Liver (tissue), 9 donors: Measurements from ENCODE around the gene NDUFAF2. TPM values are rescaled to one million over a fixed set of nuclear protein-coding genes. Genes with fewer than 3 reads are reported as not detected.

Experiments used
- DNase-seq: peaks from one replicate; pipeline ENCODE4 v3.0.0-alpha.2; 2017; ENCODE audit warnings: low spot score
- H3K27ac ChIP-seq, 2 donors: one replicate each; pipeline ENCODE4 v1.7.0; 2013; ENCODE audit warnings: inconsistent platforms in 2 of 2, low read length in 2 of 2, control low read depth in 1 of 2, low read depth in 1 of 2, mild to moderate bottlenecking in 1 of 2
- H3K27me3 ChIP-seq, 4 donors: one replicate each; pipeline versions ENCODE4 v1.6.1 to v1.7.0; 2013; ENCODE audit warnings: low read length in 3 of 4, inconsistent platforms in 1 of 4, mild to moderate bottlenecking in 1 of 4, moderate library complexity in 1 of 4; ENCODE audit not compliant: control insufficient read depth in 4 of 4, insufficient read depth in 4 of 4
- H3K36me3 ChIP-seq, 4 donors: one replicate each; pipeline versions ENCODE4 v1.6.1 to v1.7.0; 2013; ENCODE audit warnings: low read length in 3 of 4, mild to moderate bottlenecking in 3 of 4, low read depth in 1 of 4, moderate library complexity in 1 of 4; ENCODE audit not compliant: control insufficient read depth in 4 of 4, insufficient read depth in 3 of 4
- H3K4me1 ChIP-seq, 4 donors: one replicate each; pipeline versions ENCODE4 v1.6.1 to v1.7.0; 2013; ENCODE audit warnings: low read length in 3 of 4, mild to moderate bottlenecking in 3 of 4, moderate library complexity in 1 of 4; ENCODE audit not compliant: control insufficient read depth in 4 of 4, insufficient read depth in 4 of 4
- H3K4me3 ChIP-seq, 3 donors: one replicate each; pipeline versions ENCODE4 v1.6.1 to v1.7.0; 2013; ENCODE audit warnings: low read length in 3 of 3, control low read depth in 1 of 3, low read depth in 1 of 3, mild to moderate bottlenecking in 1 of 3
- H3K9ac ChIP-seq, 2 donors: one replicate each; pipeline ENCODE4 v1.7.0; 2013; ENCODE audit warnings: low read length in 2 of 2, mild to moderate bottlenecking in 2 of 2, moderate library complexity in 2 of 2, control low read depth in 1 of 2, low read depth in 1 of 2
- H3K9me3 ChIP-seq, 4 donors: one replicate each; pipeline versions ENCODE4 v1.6.1 to v1.7.0; 2013; ENCODE audit warnings: low read length in 3 of 4; ENCODE audit not compliant: control insufficient read depth in 4 of 4
- CTCF ChIP-seq: fragments of 150-350 bp; IDR thresholded peaks from 2 replicates; pipeline ENCODE4 v1.5.1; 2017; ENCODE audit warnings: improper control_type of control experiment, low read depth, low read length; ENCODE audit not compliant: missing input control
- EGR1 ChIP-seq, 2 donors: IDR thresholded peaks; 2 replicates each; pipeline ENCODE4 v1.6.1; 2016 to 2018; ENCODE audit warnings: antibody characterized with exemption in 2 of 2, low read depth in 2 of 2
- FOXA1 ChIP-seq: IDR thresholded peaks from 2 replicates; pipeline ENCODE4 v1.6.1; 2016; ENCODE audit warnings: antibody characterized with exemption
- FOXA2 ChIP-seq: IDR thresholded peaks from 2 replicates; pipeline ENCODE4 v1.6.1; 2016; ENCODE audit warnings: antibody characterized with exemption
- GABPA ChIP-seq, 2 donors: IDR thresholded peaks in 1 of 2; conservative IDR thresholded peaks in 1 of 2; 2 replicates each; pipeline ENCODE4 v1.6.1; 2016; ENCODE audit warnings: antibody characterized with exemption in 2 of 2, mild to moderate bottlenecking in 1 of 2, moderate library complexity in 1 of 2
- HNF4A ChIP-seq, 2 donors: conservative IDR thresholded peaks; 2 replicates each; pipeline ENCODE4 v1.6.1; 2016; ENCODE audit warnings: antibody characterized with exemption in 2 of 2, mild to moderate bottlenecking in 2 of 2
- HNF4G ChIP-seq: IDR thresholded peaks from 2 replicates; pipeline ENCODE4 v1.6.1; 2016; ENCODE audit warnings: antibody characterized with exemption
- RAD21 ChIP-seq, 2 donors: IDR thresholded peaks; 2 replicates each; pipeline ENCODE4 v1.6.1; 2016; ENCODE audit warnings: antibody characterized with exemption in 2 of 2, mild to moderate bottlenecking in 2 of 2
- SP1 ChIP-seq: IDR thresholded peaks from 2 replicates; pipeline ENCODE4 v1.6.1; 2018; ENCODE audit warnings: antibody characterized with exemption, mild to moderate bottlenecking
- YY1 ChIP-seq: IDR thresholded peaks from 2 replicates; pipeline ENCODE4 v1.6.1; 2016; ENCODE audit warnings: antibody characterized with exemption, mild to moderate bottlenecking
- ZBTB33 ChIP-seq: IDR thresholded peaks from 2 replicates; pipeline ENCODE4 v1.6.1; 2016; ENCODE audit warnings: antibody characterized with exemption
- WGBS: extraction: QIAGEN DNeasy Blood & Tissue Kit; methylation state at CpG from one replicate; pipeline ENCODE4 v1.1.7; 2013; 5-methylcytosine and 5-hydroxymethylcytosine counted together
- polyA plus RNA-seq, 2 donors: library from polyadenylated mRNA; stranded (reverse) in 1 of 2; unstranded in 1 of 2; fragments of 200-250 nt in 1 of 2; fragments of >200 nt in 1 of 2; fragmentation: Nextera tagmentation in 1 of 2; extraction: Ambion mirVana in 1 of 2; gene quantifications; one replicate each; pipeline versions ENCODE4 v1.2.1 to v1.2.3, GENCODE V29; 2013 to 2015
- total RNA-seq, 2 donors: library from RNA; depleted of rRNA; stranded (reverse); fragments of >200 nt; gene quantifications; one replicate each; pipeline ENCODE4 v1.2.3, GENCODE V29; 2014
- TF ChIP-seq, protein P1 (sequence below): IDR thresholded peaks from 2 replicates; pipeline ENCODE4 v1.6.1; 2016; ENCODE audit warnings: antibody characterized with exemption, mild to moderate bottlenecking
- TF ChIP-seq, protein P2 (sequence below): IDR thresholded peaks from 2 replicates; pipeline ENCODE4 v1.6.1; 2016; ENCODE audit warnings: antibody characterized with exemption
- TF ChIP-seq, protein P3 (sequence below): IDR thresholded peaks from 2 replicates; pipeline ENCODE4 v1.6.1; 2016; ENCODE audit warnings: antibody characterized with exemption
- donor health status: healthy.
- donor health status: healthy.
- donor health status: healthy.
- donor health status: healthy.
- donor health status: healthy.

The NDUFAF2 gene
- total and polyA plus RNA-seq, 4 donors, result 4.3 to 21.3 (median 12.5) TPM

DNA sequence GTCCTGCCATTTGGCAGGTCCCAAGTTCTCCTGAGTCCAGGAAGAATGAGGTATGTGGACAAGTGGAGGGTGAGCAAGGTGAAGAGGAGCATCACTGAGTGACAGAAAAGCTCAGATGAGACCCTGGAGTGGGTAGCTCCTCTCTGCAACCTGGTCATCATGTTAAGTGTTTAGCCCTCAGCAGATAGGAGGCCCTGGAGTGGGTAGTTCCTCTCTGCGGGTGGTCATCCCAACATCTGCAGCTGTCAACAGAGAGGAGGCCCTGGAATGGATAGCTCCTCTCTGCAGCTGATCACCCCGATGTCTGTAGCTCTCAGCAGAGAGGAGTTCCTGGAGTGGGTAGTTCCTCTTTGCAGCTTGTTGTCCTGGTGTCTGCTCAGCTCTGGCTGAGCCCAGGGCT lies 48.4 kb downstream of the NDUFAF2 start:
- no peaks in the 10 kb centered on the region for H3K4me1 ChIP-seq
- no peak overlapping the region for H3K27ac ChIP-seq
- DNase-seq, result no peak
- H3K4me3 ChIP-seq, result no peak overlapping the region
- TF ChIP-seq RAD21 (IDR thresholded peaks at IDR 0.05) (no peak), YY1 (no peak), ZBTB33 (no peak), HNF4G (no peak)
- 96% methylated on average over 2 of the region's 2 CpGs for WGBS
- H3K27me3 ChIP-seq, result no peaks in the 10 kb centered on the region
- no peaks in the 10 kb centered on the region for H3K9me3 ChIP-seq
- H3K36me3 ChIP-seq, result no peaks in the 10 kb centered on the region
- no peak overlapping the region for H3K9ac ChIP-seq

GRCh38 chr5:60993875-60994571 lies 49.0 kb downstream of the NDUFAF2 start:
- Histone ChIP-seq H3K9me3 (no peaks in the 10 kb centered on the region), H3K9ac (no peak overlapping the region), H3K27me3 (no peaks in the 10 kb centered on the region), H3K4me3 (no peak overlapping the region), H3K4me1 (peaks cover 0 to 2% (median 0%) of the 10 kb centered on the region in 4 donors), H3K27ac (no peak overlapping the region), H3K36me3 (no peaks in the 10 kb centered on the region)
- TF ChIP-seq ZBTB33 (no peak), CTCF (no peak), SP1 (no peak), GABPA (IDR thresholded peaks at IDR 0.05 in 1 of 2, conservative IDR thresholded peaks at IDR 0.05 in 1 of 2) (no peak), HNF4A (conservative IDR thresholded peaks at IDR 0.05) (no peak), HNF4G (no peak), FOXA2 (no peak), EGR1 (IDR thresholded peaks at IDR 0.05; ENCODE audit: low read depth in 2 of 2) (no peak), FOXA1 (no peak)
- TF ChIP-seq, protein P1, sequence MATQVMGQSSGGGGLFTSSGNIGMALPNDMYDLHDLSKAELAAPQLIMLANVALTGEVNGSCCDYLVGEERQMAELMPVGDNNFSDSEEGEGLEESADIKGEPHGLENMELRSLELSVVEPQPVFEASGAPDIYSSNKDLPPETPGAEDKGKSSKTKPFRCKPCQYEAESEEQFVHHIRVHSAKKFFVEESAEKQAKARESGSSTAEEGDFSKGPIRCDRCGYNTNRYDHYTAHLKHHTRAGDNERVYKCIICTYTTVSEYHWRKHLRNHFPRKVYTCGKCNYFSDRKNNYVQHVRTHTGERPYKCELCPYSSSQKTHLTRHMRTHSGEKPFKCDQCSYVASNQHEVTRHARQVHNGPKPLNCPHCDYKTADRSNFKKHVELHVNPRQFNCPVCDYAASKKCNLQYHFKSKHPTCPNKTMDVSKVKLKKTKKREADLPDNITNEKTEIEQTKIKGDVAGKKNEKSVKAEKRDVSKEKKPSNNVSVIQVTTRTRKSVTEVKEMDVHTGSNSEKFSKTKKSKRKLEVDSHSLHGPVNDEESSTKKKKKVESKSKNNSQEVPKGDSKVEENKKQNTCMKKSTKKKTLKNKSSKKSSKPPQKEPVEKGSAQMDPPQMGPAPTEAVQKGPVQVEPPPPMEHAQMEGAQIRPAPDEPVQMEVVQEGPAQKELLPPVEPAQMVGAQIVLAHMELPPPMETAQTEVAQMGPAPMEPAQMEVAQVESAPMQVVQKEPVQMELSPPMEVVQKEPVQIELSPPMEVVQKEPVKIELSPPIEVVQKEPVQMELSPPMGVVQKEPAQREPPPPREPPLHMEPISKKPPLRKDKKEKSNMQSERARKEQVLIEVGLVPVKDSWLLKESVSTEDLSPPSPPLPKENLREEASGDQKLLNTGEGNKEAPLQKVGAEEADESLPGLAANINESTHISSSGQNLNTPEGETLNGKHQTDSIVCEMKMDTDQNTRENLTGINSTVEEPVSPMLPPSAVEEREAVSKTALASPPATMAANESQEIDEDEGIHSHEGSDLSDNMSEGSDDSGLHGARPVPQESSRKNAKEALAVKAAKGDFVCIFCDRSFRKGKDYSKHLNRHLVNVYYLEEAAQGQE, result no peak
- TF ChIP-seq, protein P2, sequence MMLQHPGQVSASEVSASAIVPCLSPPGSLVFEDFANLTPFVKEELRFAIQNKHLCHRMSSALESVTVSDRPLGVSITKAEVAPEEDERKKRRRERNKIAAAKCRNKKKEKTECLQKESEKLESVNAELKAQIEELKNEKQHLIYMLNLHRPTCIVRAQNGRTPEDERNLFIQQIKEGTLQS, result no peak
- TF ChIP-seq, protein P3, sequence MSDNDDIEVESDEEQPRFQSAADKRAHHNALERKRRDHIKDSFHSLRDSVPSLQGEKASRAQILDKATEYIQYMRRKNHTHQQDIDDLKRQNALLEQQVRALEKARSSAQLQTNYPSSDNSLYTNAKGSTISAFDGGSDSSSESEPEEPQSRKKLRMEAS, result no peak
- WGBS, result 89% methylated on average over 11 of the region's 11 CpGs
- DNase-seq, result no peak
